ENCODE data around the gene CNN3. TPM values are rescaled to one million over a fixed set of nuclear protein-coding genes. Genes with fewer than 3 reads are reported as not detected.

CNN3 gene
- total RNA-seq, 1 donor from 2014 or later = 2.7 TPM

DNA sequence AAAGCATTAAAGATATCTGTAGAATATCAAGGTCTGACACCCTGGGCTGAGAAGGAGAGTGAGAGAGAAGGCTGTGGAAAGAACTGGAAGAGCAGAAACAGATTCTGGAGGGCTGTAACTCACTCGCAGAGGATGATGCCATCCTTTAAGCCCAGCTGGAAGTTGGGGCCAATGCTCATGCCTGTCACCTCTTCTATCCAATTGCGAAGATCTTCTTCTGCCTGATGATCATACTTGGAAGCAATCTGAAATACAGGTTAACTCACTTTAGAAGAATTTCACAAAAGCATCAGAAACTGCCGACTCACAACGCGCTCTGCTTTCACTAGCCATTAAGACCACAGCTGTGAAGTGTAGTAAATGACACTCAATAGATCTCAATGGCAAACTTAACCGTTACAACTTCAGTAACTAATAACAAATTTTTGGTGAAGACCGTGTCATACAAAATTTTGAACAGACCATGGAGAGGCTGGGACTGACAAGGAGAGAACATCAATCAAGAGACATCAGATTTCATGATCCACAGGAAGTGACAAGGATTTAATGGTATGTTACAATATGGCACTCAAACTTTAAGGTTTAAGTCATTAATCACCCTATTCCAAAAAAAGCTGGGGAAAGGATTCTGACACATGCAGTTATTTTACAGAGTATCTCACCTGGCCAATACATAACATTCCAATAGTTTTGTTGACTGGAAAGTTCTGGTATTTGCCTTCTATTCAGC lies 23.5 kb downstream of the CNN3 start:
- Mint-ChIP-seq H3K4me1 (no peaks in the 10 kb centered on the region), H3K4me3 (no peak overlapping the region), H3K9me3 (no peaks in the 10 kb centered on the region), H3K36me3 (ENCODE audit: low read depth) (no peaks in the 10 kb centered on the region), H3K27me3 (no peaks in the 10 kb centered on the region), H3K27ac (no peak overlapping the region)
- intact Hi-C loops (cut with micrococcal nuclease) = no loop called here
- no peak for DNase-seq

DNA sequence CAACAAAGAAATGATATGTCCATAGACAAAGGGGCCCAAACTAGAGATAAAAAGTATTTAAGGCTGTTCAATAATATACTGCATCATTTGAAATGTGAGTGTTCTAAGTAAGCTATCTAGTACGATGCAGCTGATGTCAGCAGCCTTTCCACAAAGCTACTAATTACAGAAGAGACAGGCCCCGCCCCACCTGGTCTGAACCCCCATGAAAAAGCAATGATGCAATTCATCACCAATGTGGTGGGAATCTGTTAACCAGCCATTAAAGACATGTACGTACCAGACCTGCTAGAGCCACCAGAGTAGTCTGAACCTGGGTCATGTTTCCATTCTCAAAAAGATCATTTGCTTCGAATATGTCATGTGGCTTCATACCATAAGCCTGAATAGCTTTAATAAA lies 25.1 kb downstream of the CNN3 start:
- Mint-ChIP-seq H3K4me3 (no peak overlapping the region), H3K27ac (no peak overlapping the region), H3K27me3 (no peaks in the 10 kb centered on the region), H3K36me3 (ENCODE audit: low read depth) (no peaks in the 10 kb centered on the region), H3K9me3 (no peaks in the 10 kb centered on the region), H3K4me1 (no peaks in the 10 kb centered on the region)
- DNase-seq = no peak
- intact Hi-C loops (cut with micrococcal nuclease) = no loop called here

- no peak overlapping the region for H3K4me3 Mint-ChIP-seq
- no peak for DNase-seq
- intact Hi-C loops (cut with micrococcal nuclease) = no loop called here
- H3K36me3 Mint-ChIP-seq (ENCODE audit: low read depth) = no peaks in the 10 kb centered on the region
- peaks cover 3% of the 10 kb centered on the region for H3K27me3 Mint-ChIP-seq
- no peaks in the 10 kb centered on the region for H3K4me1 Mint-ChIP-seq
- no peaks in the 10 kb centered on the region for H3K9me3 Mint-ChIP-seq
- no peak overlapping the region for H3K27ac Mint-ChIP-seq
Measured at GRCh38 chr1:94899756-94900155, 27.2 kb downstream of the CNN3 start.

DNA sequence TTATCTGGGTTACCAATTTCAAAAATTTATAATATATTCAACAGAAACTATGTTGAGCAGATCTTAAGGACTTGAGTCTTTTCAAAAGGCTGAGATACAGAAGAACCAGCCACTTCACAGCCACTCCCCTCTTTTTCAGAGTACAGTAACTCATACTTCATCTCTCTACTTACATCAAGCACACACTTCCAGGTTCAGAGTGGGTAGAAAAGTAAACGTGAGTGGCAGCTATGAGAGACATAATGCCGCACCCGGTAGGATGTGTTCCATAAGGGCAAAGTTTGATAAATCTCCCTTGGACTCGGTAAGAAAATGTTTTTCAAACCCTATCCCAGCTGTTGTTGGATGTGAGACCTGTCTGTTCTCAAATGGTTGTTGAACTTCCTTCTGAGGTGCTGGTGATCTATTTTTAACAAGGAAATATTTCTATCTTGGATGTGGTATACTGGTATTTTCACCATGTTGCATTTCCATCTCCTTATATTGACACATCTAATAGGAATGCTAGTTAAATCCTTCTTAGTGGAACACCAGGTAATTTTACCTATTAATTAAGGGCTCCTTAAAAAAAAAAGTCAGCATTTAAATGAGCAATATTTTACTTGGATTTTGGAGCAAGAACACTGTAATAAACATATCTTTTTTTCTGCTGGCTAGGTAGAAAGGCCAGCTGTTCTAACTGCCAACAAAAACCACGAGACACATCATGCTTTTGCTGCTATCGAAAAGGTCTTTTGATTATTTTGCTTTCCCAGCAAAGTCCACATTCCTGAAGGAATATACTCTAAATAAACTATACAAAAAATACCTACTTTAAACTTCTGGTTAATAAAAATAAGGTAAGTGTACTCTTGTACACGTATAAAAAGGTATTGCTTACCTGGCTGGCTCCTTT lies 28.2 kb downstream of the CNN3 start:
- Mint-ChIP-seq H3K4me1 (no peaks in the 10 kb centered on the region), H3K27me3 (peaks cover 5% of the 10 kb centered on the region), H3K9me3 (no peaks in the 10 kb centered on the region), H3K4me3 (no peak overlapping the region), H3K27ac (no peak overlapping the region), H3K36me3 (ENCODE audit: low read depth) (no peaks in the 10 kb centered on the region)
- DNase-seq = no peak
- intact Hi-C loops (cut with micrococcal nuclease) = no loop called here

- no peaks in the 10 kb centered on the region for H3K9me3 Mint-ChIP-seq
- no peak for DNase-seq
- H3K4me3 Mint-ChIP-seq = no peak overlapping the region
- H3K27ac Mint-ChIP-seq = no peak overlapping the region
- peaks cover 5% of the 10 kb centered on the region for H3K27me3 Mint-ChIP-seq
- H3K4me1 Mint-ChIP-seq = no peaks in the 10 kb centered on the region
- no peaks in the 10 kb centered on the region for H3K36me3 Mint-ChIP-seq (ENCODE audit: low read depth)
- intact Hi-C loops (cut with micrococcal nuclease) = no loop called here
Measured at GRCh38 chr1:94895518-94895917, 31.4 kb downstream of the CNN3 start.

- intact Hi-C loops (cut with micrococcal nuclease) = no loop called here
Measured at GRCh38 chr1:94894630-94895029, 32.3 kb downstream of the CNN3 start.

DNA sequence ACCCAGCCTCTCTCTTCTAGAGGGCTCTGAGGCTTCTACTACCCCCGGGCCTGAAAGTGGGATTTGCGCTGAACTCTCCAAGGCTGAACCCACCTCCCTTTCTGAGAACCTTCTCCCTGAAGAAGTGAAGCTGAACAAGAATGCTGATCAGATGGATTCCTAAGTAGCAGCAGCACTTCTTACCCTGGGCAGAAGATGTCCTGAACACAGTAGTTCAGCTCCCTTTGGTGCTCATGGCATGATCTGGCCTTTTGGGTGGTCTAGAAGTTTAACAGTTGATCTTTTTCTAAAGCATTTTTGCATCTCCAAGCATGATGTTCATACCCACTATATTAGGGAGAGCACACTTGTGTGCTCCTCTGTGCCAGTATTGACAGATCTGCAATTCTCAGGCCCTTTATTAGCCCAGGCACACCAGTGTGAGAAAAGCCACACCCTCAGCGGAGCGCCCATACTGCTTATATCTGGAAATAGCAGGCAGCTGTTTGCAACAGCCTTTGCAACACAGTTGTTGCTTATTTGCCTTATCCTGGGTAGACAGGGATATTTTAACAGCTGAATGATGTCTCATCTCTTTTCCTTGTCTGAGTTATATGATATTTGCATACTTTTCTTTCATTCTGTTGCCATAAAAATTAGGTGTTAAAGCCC lies 34.2 kb downstream of the CNN3 start:
- Mint-ChIP-seq H3K4me3 (no peak overlapping the region), H3K4me1 (no peaks in the 10 kb centered on the region), H3K27ac (no peak overlapping the region), H3K9me3 (no peaks in the 10 kb centered on the region), H3K36me3 (ENCODE audit: low read depth) (no peaks in the 10 kb centered on the region), H3K27me3 (peaks cover 5% of the 10 kb centered on the region)
- intact Hi-C loops (cut with micrococcal nuclease) = no loop called here
- no peak for DNase-seq

More at GRCh38 chr1:94894630-94895029, 32.3 kb downstream of the CNN3 start:
- no peak overlapping the region for H3K4me3 Mint-ChIP-seq
- no peaks in the 10 kb centered on the region for H3K9me3 Mint-ChIP-seq
- no peaks in the 10 kb centered on the region for H3K36me3 Mint-ChIP-seq (ENCODE audit: low read depth)
- H3K27ac Mint-ChIP-seq = no peak overlapping the region
- no peak for DNase-seq
- H3K4me1 Mint-ChIP-seq = no peaks in the 10 kb centered on the region
- H3K27me3 Mint-ChIP-seq = peaks cover 5% of the 10 kb centered on the region

- DNase-seq = no peak
- peaks cover 2% of the 10 kb centered on the region for H3K27me3 Mint-ChIP-seq
- no peak overlapping the region for H3K27ac Mint-ChIP-seq
- no peak overlapping the region for H3K4me3 Mint-ChIP-seq
- H3K4me1 Mint-ChIP-seq = peaks cover 9% of the 10 kb centered on the region
- no peaks in the 10 kb centered on the region for H3K36me3 Mint-ChIP-seq (ENCODE audit: low read depth)
- H3K9me3 Mint-ChIP-seq = no peaks in the 10 kb centered on the region
- intact Hi-C loops (cut with micrococcal nuclease) = no loop called here
Measured at GRCh38 chr1:94888201-94888600, 38.7 kb downstream of the CNN3 start.

- intact Hi-C loops (cut with micrococcal nuclease) = no loop called here
- DNase-seq = no peak
- Mint-ChIP-seq H3K4me1 (peaks cover 10% of the 10 kb centered on the region), H3K27me3 (peaks cover 2% of the 10 kb centered on the region), H3K4me3 (no peak overlapping the region), H3K36me3 (ENCODE audit: low read depth) (no peaks in the 10 kb centered on the region), H3K9me3 (no peaks in the 10 kb centered on the region), H3K27ac (no peak overlapping the region)
Measured at GRCh38 chr1:94887603-94888171, 39.2 kb downstream of the CNN3 start.

- H3K36me3 Mint-ChIP-seq (ENCODE audit: low read depth) = no peaks in the 10 kb centered on the region
- no peak overlapping the region for H3K4me3 Mint-ChIP-seq
- H3K27me3 Mint-ChIP-seq = peaks cover 2% of the 10 kb centered on the region
- no peak for DNase-seq
- H3K4me1 Mint-ChIP-seq = peaks cover 10% of the 10 kb centered on the region
- no peak overlapping the region for H3K27ac Mint-ChIP-seq
- intact Hi-C loops (cut with micrococcal nuclease) = no loop called here
- H3K9me3 Mint-ChIP-seq = no peaks in the 10 kb centered on the region
Measured at GRCh38 chr1:94887106-94887505, 39.8 kb downstream of the CNN3 start.

- no peak for DNase-seq
- Mint-ChIP-seq H3K36me3 (ENCODE audit: low read depth) (no peaks in the 10 kb centered on the region), H3K27ac (no peak overlapping the region), H3K4me1 (peaks cover 10% of the 10 kb centered on the region), H3K4me3 (no peak overlapping the region), H3K27me3 (peaks cover 2% of the 10 kb centered on the region), H3K9me3 (no peaks in the 10 kb centered on the region)
- intact Hi-C loops (cut with micrococcal nuclease) = no loop called here
Measured at GRCh38 chr1:94886361-94886760, 40.5 kb downstream of the CNN3 start.

DNA sequence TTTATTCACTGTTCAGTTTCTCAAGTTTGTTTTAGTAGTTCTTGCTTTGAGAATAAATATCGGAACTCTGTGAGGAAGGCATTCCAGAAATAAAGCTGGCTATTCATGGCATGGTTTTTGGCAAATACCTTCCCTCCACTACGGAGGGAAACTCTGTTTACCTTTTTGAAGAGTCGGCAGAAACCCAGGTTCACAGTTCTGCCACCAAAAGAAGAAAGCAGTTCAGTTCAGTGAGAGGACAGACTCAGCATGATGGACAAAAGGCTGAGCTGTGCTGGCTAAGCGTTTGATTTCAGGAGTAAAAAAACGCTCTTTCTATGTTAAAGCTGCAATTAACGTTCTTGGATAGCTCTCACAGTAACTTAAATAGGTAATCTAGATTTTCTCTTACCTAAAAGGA lies 42.4 kb downstream of the CNN3 start:
- Mint-ChIP-seq H3K27ac (no peak overlapping the region), H3K9me3 (no peaks in the 10 kb centered on the region), H3K36me3 (ENCODE audit: low read depth) (no peaks in the 10 kb centered on the region), H3K4me1 (peaks cover 10% of the 10 kb centered on the region), H3K4me3 (no peak overlapping the region), H3K27me3 (peaks cover 2% of the 10 kb centered on the region)
- DNase-seq = no peak
- intact Hi-C loops (cut with micrococcal nuclease) = no loop called here

- Mint-ChIP-seq H3K36me3 (ENCODE audit: low read depth) (no peaks in the 10 kb centered on the region), H3K9me3 (no peaks in the 10 kb centered on the region), H3K4me3 (no peak overlapping the region), H3K27ac (no peak overlapping the region), H3K4me1 (peaks cover 10% of the 10 kb centered on the region), H3K27me3 (peaks cover 2% of the 10 kb centered on the region)
- no peak for DNase-seq
- intact Hi-C loops (cut with micrococcal nuclease) = no loop called here
Measured at GRCh38 chr1:94884106-94884505, 42.8 kb downstream of the CNN3 start.

GRCh38 chr1:94883691-94884090 lies 43.2 kb downstream of the CNN3 start:
- intact Hi-C loops (cut with micrococcal nuclease) = no loop called here
- peak overlapping the region; percentile 75 for H3K27ac Mint-ChIP-seq
- H3K4me1 Mint-ChIP-seq = peaks cover 10% of the 10 kb centered on the region
- peak; percentile 72 for DNase-seq
- peaks cover 2% of the 10 kb centered on the region for H3K27me3 Mint-ChIP-seq
- H3K9me3 Mint-ChIP-seq = no peaks in the 10 kb centered on the region
- H3K4me3 Mint-ChIP-seq = peak overlapping the region; percentile 68
- no peaks in the 10 kb centered on the region for H3K36me3 Mint-ChIP-seq (ENCODE audit: low read depth)

Measured in activated CD4-positive, alpha-beta T cell treated with anti-CD3 and anti-CD28 coated beads, Interleukin-2, amount 10 ng/mL, durations not matched to agents 24 days and 14 days (primary cell).